Measurements from ENCODE around the gene SCNN1G. TPM values are rescaled to one million over a fixed set of nuclear protein-coding genes. Genes with fewer than 3 reads are reported as not detected.
A peak's percentile ranks its signal among the peaks of the same experiment; 100 is the strongest.

Gene SCNN1G
- total and polyA plus RNA-seq, 2 of the 13 experiments (the other 11 are each of a cell fraction or from before 2014, with no cell fraction given) = not detected

- no peak for TF ChIP-seq ZNF329 (CRISPR knock-in tag; IDR thresholded peaks at IDR 0.05; ENCODE audit: low read depth)
- TF ChIP-seq ZNF414 (CRISPR knock-in tag; IDR thresholded peaks at IDR 0.05) = peak; percentile 79; the same call in 1 of the 2 replicates
- TF ChIP-seq HNRNPLL (IDR thresholded peaks at IDR 0.05; ENCODE audit: low read depth, low read length, poor library complexity, severe bottlenecking) = peak; percentile 91
- 0 out of 2 replicates have a peak, but pooled peaks have one; percentile 28 for TF ChIP-seq ISL2 (CRISPR knock-in tag; IDR thresholded peaks at IDR 0.05)
- TF ChIP-seq ZNF766 (CRISPR knock-in tag; IDR thresholded peaks at IDR 0.05; ENCODE audit: borderline replicate concordance) = peak; percentile 56; the same call in 1 of the 2 replicates
- TF ChIP-seq GLI4 (CRISPR knock-in tag; IDR thresholded peaks at IDR 0.05; ENCODE audit: borderline replicate concordance) = peak; percentile 86; the same call in 1 of the 2 replicates
- TF ChIP-seq HNF4G (IDR thresholded peaks at IDR 0.05; ENCODE audit: borderline replicate concordance, low read depth, low read length) = peak; percentile 82; the same call in 1 of the 2 replicates
- peak; percentile 81 for TF ChIP-seq HNF4G (CRISPR knock-in tag; IDR thresholded peaks at IDR 0.05; ENCODE audit: borderline replicate concordance, low read depth)
- TF ChIP-seq PCBP2 (optimal IDR thresholded peaks at IDR 0.05; ENCODE audit: low read depth, low read length, poor library complexity, severe bottlenecking) = no peak
- no peak for TF ChIP-seq BRD4 (CRISPR knock-in tag; IDR thresholded peaks at IDR 0.05)
- no peak for TF ChIP-seq BRCA1 (CRISPR knock-in tag; IDR thresholded peaks at IDR 0.05)
- TF ChIP-seq YY1 (IDR thresholded peaks at IDR 0.05; ENCODE audit: insufficient read depth, insufficient replicate concordance, low read depth, low read length) = no peak
- no peak for TF ChIP-seq ATM (IDR thresholded peaks at IDR 0.05; ENCODE audit: borderline replicate concordance)
- peak; percentile 86 for TF ChIP-seq RXRB (CRISPR knock-in tag; IDR thresholded peaks at IDR 0.05; ENCODE audit: borderline replicate concordance)
- peak; percentile 82; the same call in 1 of the 2 replicates for TF ChIP-seq ZNF333 (CRISPR knock-in tag; IDR thresholded peaks at IDR 0.05; ENCODE audit: borderline replicate concordance)
- peak; percentile 78 for TF ChIP-seq ZSCAN20 (CRISPR knock-in tag; IDR thresholded peaks at IDR 0.05; ENCODE audit: borderline replicate concordance)
- peak; percentile 84; the same call in 1 of the 2 replicates for TF ChIP-seq MEIS2 (CRISPR knock-in tag; IDR thresholded peaks at IDR 0.05)
- no peak for TF ChIP-seq RBAK (CRISPR knock-in tag; IDR thresholded peaks at IDR 0.05)
- TF ChIP-seq ZNF629 (CRISPR knock-in tag; conservative IDR thresholded peaks at IDR 0.05) = peak; percentile 55; the same call in 1 of the 2 replicates
- TF ChIP-seq ZNF580 (CRISPR knock-in tag; IDR thresholded peaks at IDR 0.05; ENCODE audit: borderline replicate concordance, low read depth) = peak; percentile 26; the same call in 1 of the 2 replicates
- TF ChIP-seq ZNF274 (CRISPR knock-in tag; IDR thresholded peaks at IDR 0.05) = peak; percentile 84
- peak; percentile 51; the same call in 1 of the 2 replicates for TF ChIP-seq ERF (CRISPR knock-in tag; IDR thresholded peaks at IDR 0.05)
- no peak for TF ChIP-seq RFXANK (CRISPR knock-in tag; IDR thresholded peaks at IDR 0.05)
- 0 out of 2 replicates have a peak, but pooled peaks have one; percentile 9 for TF ChIP-seq MIXL1 (CRISPR knock-in tag; IDR thresholded peaks at IDR 0.05)
- 0 out of 2 replicates have a peak, but pooled peaks have one; percentile 2 for TF ChIP-seq HMG20B (CRISPR knock-in tag; conservative IDR thresholded peaks at IDR 0.05)
- peak; percentile 19; the same call in 1 of the 2 replicates for TF ChIP-seq ZNF281 (CRISPR knock-in tag; IDR thresholded peaks at IDR 0.05; ENCODE audit: borderline replicate concordance)
- TF ChIP-seq MLLT10 (CRISPR knock-in tag; IDR thresholded peaks at IDR 0.05) = no peak
- 0 out of 4 replicates have a peak, but pooled peaks of 1 of the 2 experiments have one; percentile 50 for TF ChIP-seq KLF16 (CRISPR knock-in tag; IDR thresholded peaks at IDR 0.05)
Measured at GRCh38 chr16:23148513-23149266, 33.9 kb upstream of the SCNN1G start (continued).

Measured in HepG2 (cell line).